SIG-M5 treated with dmso at 0.1 percent for 504 hours (cell line): ENCODE measurements around the gene SLC13A2.

Experiments used
- DNase-seq: peaks from one replicate; lab custom pipeline; 2025; ENCODE audit not compliant: unreplicated experiment; lab: John Stamatoyannopoulos, UW

The SLC13A2 gene

GRCh38 chr17:28491860-28492259 is 18.4 kb downstream of the SLC13A2 start:
- DNase-seq = no peak

GRCh38 chr17:28492352-28493310 is 19.2 kb downstream of the SLC13A2 start:
- DNase-seq = no peak

GRCh38 chr17:28493460-28493859 is 20.0 kb downstream of the SLC13A2 start:
- no peak for DNase-seq

GRCh38 chr17:28494445-28495188 is 21.2 kb downstream of the SLC13A2 start:
- DNase-seq = peak; percentile 71

GRCh38 chr17:28495635-28496034 is 22.2 kb downstream of the SLC13A2 start:
- DNase-seq = no peak

GRCh38 chr17:28497931-28498330 is 24.5 kb downstream of the SLC13A2 start:
- DNase-seq = peak; percentile 29

GRCh38 chr17:28498652-28499363 is 25.4 kb downstream of the SLC13A2 start:
- no peak for DNase-seq

GRCh38 chr17:28499364-28499664 is 25.9 kb downstream of the SLC13A2 start:
- DNase-seq = no peak

- no peak for DNase-seq
Measured at GRCh38 chr17:28499684-28500357, 26.4 kb downstream of the SLC13A2 start.

- DNase-seq = no peak
Measured at GRCh38 chr17:28500712-28501379, 27.4 kb downstream of the SLC13A2 start.

- DNase-seq = no peak
Measured at GRCh38 chr17:28501421-28502284, 28.2 kb downstream of the SLC13A2 start.

GRCh38 chr17:28503420-28503819 is 30.0 kb downstream of the SLC13A2 start:
- DNase-seq = no peak

GRCh38 chr17:28505986-28506665 is 32.7 kb downstream of the SLC13A2 start, which contains the start of gene FOXN1:
FOXN1 (plus strand) TSS chr17:28506348; CDS start chr17:28523970, 17,622 bp downstream.
- DNase-seq = no peak

GRCh38 chr17:28506763-28507487 is 33.5 kb downstream of the SLC13A2 start:
- DNase-seq = no peak

- no peak for DNase-seq
Measured at GRCh38 chr17:28507567-28508203, 34.2 kb downstream of the SLC13A2 start.

GRCh38 chr17:28508211-28508724 is 34.8 kb downstream of the SLC13A2 start:
- DNase-seq = no peak

- peak; percentile 56 for DNase-seq
Measured at GRCh38 chr17:28509789-28510188, 36.3 kb downstream of the SLC13A2 start.
